SU-DHL-6 (cell line): ENCODE data around the gene NUDT14.

Source experiments
- EZH2phosphoT487 ChIP-seq: fragments of 200-600 bp; sonication (generic), shearing (Covaris generic); conservative IDR thresholded peaks from 2 replicates; pipeline ENCODE4 v1.6.1; 2018; ENCODE audit warnings: mild to moderate bottlenecking, antibody characterized with exemption, low read length, moderate library complexity, mixed read lengths
- TF ChIP-seq, protein P1 (sequence below): fragments of 200-600 bp; sonication (generic); IDR thresholded peaks from one replicate; pipeline ENCODE4 v1.5.1; 2017; ENCODE audit warnings: antibody characterized with exemption, mild to moderate bottlenecking, low read length, moderate library complexity; ENCODE audit not compliant: insufficient read depth, poor library complexity, severe bottlenecking

DNA sequence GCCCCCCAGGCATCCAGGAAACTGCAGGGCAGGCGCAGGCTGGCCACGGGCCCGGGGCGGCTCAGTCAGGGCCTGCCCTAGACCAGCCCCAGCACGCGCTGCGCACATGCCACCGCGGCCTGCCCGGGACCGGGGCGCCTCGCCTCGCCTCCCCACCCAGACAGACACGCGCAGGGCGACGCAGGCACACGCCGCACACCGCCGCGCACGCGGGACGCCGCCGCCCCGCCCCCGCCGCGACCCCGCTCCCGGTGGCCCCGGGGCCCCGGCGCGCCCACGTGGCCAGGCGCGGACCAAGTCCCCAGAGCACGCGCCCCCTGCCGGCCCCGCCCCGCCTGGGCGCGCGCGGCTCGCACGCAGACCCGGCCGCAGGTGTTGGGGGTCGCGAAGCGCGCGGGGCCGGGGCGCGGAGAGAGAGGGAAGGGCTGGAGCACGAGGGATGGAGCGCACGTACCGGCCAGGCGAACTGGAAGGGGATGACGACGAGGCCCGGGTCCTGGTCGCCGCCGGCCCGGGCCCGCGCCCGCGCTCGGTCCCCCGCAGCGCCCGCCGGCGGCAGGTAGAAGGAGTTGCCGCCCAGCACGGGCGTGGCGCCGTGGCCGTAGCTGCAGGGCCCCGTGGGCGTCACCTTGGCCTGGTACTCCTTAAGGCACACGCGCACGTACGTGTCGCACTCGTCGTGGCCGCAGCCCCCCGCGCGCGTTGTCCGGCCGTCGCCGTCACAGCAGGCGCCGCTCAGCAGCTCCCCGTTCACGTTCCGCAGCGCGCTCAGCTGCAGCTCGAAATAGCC lies 13.6 kb downstream of the NUDT14 start:
- TF ChIP-seq, protein P1, sequence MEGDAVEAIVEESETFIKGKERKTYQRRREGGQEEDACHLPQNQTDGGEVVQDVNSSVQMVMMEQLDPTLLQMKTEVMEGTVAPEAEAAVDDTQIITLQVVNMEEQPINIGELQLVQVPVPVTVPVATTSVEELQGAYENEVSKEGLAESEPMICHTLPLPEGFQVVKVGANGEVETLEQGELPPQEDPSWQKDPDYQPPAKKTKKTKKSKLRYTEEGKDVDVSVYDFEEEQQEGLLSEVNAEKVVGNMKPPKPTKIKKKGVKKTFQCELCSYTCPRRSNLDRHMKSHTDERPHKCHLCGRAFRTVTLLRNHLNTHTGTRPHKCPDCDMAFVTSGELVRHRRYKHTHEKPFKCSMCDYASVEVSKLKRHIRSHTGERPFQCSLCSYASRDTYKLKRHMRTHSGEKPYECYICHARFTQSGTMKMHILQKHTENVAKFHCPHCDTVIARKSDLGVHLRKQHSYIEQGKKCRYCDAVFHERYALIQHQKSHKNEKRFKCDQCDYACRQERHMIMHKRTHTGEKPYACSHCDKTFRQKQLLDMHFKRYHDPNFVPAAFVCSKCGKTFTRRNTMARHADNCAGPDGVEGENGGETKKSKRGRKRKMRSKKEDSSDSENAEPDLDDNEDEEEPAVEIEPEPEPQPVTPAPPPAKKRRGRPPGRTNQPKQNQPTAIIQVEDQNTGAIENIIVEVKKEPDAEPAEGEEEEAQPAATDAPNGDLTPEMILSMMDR = peak; percentile 15
- no peak for TF ChIP-seq EZH2phosphoT487
